H54 (cell line): Measurements from ENCODE around the gene ETDB.

Experiments
- DNase-seq: peaks from one replicate; pipeline ENCODE4 v3.0.0; 2011; ENCODE audit warnings: low spot score, mixed read lengths; ENCODE audit not compliant: insufficient read length
- FAIRE-seq: peaks from 3 replicates; lab custom pipeline; 2011; peaks lifted over from hg19 to GRCh38; lab: Jason Lieb, UNC
- POLR2A ChIP-seq: IDR thresholded peaks from 2 replicates; pipeline ENCODE4 v1.6.1; 2011; ENCODE audit warnings: low read depth, mild to moderate bottlenecking, low read length

Gene ETDB

DNA sequence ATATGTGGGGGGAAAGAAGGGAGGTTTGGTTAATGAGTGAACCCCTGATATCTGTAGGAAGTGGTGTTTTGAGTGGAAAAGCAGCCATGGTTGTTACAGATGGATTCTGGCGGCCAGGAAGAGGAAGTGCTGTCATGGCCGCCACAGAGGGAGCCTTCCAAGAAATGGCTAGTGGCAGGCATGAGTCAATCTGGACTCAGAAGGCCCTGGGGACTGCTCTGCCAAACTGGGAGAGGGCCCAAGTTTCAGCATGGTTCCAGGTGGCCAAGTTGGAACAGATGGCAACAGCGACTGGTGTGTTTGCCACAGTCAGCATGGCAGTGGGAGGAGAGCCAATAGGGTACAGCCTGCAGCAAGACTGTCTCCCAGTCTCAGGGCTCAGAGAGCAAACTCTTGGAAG is 32.5 kb downstream of the ETDB start:
- TF ChIP-seq POLR2A: no peak
- no peak for DNase-seq
- FAIRE-seq: no peak

DNA sequence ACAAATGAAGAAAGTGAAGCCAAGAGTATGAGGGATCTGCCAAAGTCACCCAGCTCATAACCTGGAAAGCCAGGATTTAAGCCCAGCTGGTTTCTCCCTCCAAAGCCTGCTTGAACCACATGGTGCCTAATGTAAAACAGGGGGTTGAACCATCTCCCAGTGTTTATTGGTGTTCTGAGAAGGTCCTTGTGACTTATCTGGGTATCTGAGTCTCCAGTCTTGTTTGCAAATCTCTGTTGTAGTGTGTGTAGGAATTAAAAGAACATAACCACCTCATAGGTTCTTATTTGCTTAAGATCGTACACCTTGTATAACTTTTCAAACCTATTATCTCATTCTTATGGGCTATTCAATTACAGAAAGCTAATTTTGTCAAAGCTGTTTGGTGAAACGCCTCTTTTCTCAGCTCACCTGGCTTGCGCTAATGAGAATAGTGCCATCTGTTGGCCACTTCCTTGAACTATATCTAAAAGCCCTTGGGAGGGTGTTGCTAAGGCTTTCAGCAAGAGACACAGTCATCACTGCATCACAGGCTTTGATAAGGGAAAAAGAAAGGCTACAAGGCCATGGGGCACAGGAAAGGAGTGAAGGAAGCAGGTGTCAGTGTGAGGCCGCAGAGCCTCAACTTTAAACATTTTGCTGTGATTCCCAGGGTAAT is 34.0 kb downstream of the ETDB start:
- FAIRE-seq: peak; percentile 92
- peak; percentile 49 for DNase-seq
- TF ChIP-seq POLR2A: no peak

DNA sequence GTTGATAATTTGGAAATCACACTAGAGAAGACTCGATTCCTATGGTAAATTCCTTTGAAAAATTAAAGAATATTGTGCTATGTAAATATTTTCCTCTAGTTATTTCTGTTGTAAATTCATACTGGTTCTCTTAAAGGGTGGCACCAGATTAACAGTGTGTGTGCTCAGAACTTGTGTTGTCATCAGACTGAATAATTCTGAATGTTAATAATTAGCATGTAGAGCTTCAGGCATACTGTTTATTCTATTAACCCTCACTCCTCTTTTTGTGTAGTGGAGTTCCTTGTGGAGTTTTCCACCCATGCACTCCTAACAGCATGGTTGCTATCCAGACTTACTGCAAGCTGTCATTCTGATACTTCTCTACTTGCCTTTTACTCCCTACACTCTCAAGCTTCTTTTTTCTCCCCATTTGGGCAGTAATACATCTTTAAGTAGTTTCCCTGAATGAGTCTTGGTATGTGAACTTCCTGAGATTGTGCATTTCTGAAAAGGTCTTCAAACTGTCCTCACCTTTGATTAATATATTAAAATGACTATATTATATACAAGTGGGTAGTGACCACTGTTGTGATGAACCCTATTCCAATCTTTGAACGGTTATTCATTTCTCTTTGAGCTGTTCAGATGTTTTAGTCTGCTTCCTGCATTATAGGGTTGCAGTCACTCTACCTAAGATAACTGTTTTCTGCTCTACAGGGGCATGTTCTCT is 38.5 kb downstream of the ETDB start:
- DNase-seq: no peak
- no peak for TF ChIP-seq POLR2A
- no peak for FAIRE-seq
